Measurements from ENCODE around the gene PLA2G12B.

GRCh38 chr10:73003822-73004221 lies 49.2 kb upstream of the PLA2G12B start:
- TF ChIP-seq, protein P1, sequence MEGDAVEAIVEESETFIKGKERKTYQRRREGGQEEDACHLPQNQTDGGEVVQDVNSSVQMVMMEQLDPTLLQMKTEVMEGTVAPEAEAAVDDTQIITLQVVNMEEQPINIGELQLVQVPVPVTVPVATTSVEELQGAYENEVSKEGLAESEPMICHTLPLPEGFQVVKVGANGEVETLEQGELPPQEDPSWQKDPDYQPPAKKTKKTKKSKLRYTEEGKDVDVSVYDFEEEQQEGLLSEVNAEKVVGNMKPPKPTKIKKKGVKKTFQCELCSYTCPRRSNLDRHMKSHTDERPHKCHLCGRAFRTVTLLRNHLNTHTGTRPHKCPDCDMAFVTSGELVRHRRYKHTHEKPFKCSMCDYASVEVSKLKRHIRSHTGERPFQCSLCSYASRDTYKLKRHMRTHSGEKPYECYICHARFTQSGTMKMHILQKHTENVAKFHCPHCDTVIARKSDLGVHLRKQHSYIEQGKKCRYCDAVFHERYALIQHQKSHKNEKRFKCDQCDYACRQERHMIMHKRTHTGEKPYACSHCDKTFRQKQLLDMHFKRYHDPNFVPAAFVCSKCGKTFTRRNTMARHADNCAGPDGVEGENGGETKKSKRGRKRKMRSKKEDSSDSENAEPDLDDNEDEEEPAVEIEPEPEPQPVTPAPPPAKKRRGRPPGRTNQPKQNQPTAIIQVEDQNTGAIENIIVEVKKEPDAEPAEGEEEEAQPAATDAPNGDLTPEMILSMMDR (IDR thresholded peaks at IDR 0.05), result no peak
- TF ChIP-seq POLR2A (IDR thresholded peaks at IDR 0.05) (no peak), POLR2AphosphoS5 (IDR thresholded peaks at IDR 0.05) (no peak), EP300 (IDR thresholded peaks at IDR 0.05) (no peak)

All from upper lobe of left lung (tissue), 4 donors.